ENCODE results near the gene PARD3.

Gene PARD3

GRCh38 chr10:34423673-34424625 lies 391.1 kb downstream of the PARD3 start:
- TF ChIP-seq, protein P1, sequence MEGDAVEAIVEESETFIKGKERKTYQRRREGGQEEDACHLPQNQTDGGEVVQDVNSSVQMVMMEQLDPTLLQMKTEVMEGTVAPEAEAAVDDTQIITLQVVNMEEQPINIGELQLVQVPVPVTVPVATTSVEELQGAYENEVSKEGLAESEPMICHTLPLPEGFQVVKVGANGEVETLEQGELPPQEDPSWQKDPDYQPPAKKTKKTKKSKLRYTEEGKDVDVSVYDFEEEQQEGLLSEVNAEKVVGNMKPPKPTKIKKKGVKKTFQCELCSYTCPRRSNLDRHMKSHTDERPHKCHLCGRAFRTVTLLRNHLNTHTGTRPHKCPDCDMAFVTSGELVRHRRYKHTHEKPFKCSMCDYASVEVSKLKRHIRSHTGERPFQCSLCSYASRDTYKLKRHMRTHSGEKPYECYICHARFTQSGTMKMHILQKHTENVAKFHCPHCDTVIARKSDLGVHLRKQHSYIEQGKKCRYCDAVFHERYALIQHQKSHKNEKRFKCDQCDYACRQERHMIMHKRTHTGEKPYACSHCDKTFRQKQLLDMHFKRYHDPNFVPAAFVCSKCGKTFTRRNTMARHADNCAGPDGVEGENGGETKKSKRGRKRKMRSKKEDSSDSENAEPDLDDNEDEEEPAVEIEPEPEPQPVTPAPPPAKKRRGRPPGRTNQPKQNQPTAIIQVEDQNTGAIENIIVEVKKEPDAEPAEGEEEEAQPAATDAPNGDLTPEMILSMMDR (conservative IDR thresholded peaks at IDR 0.05; ENCODE audit: control insufficient read depth, insufficient read depth, low read depth, low read length): no peak
- peak; percentile 41 for DNase-seq (ENCODE audit: low read depth)
- no peak overlapping the region for H3K4me3 ChIP-seq (ENCODE audit: control insufficient read depth, low read depth, low read length)

- TF ChIP-seq, protein P1 (conservative IDR thresholded peaks at IDR 0.05; ENCODE audit: control insufficient read depth, insufficient read depth, low read depth, low read length): no peak
- no peak overlapping the region for H3K4me3 ChIP-seq (ENCODE audit: control insufficient read depth, low read depth, low read length)
- no peak for DNase-seq (ENCODE audit: low read depth)
These were observed 394.3 kb downstream of the PARD3 start for GRCh38 chr10:34420795-34421194.

DNA sequence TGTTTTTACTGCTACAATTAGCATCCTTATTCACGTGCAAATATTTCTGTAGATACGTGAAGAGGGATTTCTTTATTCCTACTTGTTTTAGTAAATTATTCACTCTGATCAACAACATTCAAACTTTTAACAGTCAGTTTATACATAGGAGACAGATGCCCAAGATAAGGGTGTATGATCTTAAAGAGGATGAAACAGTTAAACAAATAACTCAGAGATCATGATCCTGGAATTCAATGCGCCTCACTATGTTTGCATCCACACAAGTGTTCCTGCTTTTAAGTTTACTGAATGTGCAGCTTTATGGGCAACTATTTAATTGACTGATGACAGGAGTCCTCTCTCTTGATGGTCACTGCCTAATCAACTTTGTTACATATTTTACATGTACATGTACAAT lies 394.8 kb downstream of the PARD3 start:
- DNase-seq (ENCODE audit: low read depth): no peak
- TF ChIP-seq, protein P1 (conservative IDR thresholded peaks at IDR 0.05; ENCODE audit: control insufficient read depth, insufficient read depth, low read depth, low read length): no peak

DNA sequence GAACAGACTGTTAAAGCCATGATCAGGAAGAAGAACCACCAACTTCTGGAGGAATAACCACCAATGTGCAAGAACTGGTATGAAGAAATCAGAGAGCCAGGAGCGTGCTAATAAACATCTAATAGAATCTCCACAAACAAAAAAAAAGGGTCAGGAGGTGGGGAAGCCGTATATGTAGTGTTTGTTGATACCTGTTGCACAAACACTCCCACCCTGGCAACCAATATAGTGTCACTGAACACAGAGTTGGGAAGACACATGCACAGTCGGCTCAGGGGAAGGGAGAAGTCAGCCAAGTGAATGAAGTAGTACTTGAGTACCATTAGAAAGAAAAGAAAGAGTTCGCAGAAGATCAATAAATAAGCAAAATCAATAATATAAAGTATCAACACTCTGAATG lies 400.1 kb downstream of the PARD3 start:
- TF ChIP-seq, protein P1 (conservative IDR thresholded peaks at IDR 0.05; ENCODE audit: control insufficient read depth, insufficient read depth, low read depth, low read length): no peak
- H3K4me3 ChIP-seq (ENCODE audit: control insufficient read depth, low read depth, low read length): no peak overlapping the region
- DNase-seq (ENCODE audit: low read depth): no peak

More for the DNA sequence above, 394.8 kb downstream of the PARD3 start:
- H3K4me3 ChIP-seq (ENCODE audit: control insufficient read depth, low read depth, low read length): no peak overlapping the region

DNA sequence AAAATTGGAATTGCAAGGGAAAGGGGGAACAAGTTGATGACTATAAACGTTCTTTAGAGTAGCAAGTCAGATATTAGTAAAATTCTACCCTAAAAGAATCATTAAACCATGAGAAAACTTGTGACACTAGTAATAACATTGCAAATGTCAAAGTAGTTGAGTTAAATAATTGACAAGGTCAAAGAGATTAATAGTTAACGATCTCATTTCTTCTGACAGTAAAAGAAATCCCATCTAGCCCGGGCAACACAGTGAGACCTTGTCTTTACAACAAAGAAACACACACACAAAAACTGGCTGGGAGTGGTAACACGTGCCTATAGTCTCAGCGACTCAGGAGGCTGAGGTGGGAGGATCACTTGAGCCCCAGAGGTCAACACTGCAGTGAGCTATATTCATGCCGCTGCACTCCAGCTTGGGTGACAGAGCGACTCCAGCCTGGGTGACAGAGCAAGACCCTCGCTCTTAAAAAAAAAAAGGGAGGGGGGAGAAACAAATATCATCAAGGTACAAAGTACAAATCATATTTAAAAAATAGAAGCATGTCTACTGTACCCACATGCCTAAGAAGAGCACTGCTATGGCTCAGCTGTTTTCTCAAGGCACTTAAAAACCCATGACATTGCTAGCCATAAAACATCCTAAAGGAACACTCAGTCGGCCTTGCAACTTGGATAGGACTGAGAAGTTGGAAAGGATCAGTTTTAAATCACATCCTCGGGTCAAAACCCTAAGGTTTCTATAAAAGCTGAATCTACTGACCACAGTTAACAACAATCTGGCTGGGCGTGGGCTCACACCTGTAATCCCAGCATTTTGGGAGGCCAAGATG lies 401.1 kb downstream of the PARD3 start:
- no peak for DNase-seq (ENCODE audit: low read depth)
- TF ChIP-seq, protein P1 (conservative IDR thresholded peaks at IDR 0.05; ENCODE audit: control insufficient read depth, insufficient read depth, low read depth, low read length): no peak
- H3K4me3 ChIP-seq (ENCODE audit: control insufficient read depth, low read depth, low read length): no peak overlapping the region

GRCh38 chr10:34413214-34413613 lies 401.9 kb downstream of the PARD3 start:
- DNase-seq (ENCODE audit: low read depth): no peak
- H3K4me3 ChIP-seq (ENCODE audit: control insufficient read depth, low read depth, low read length): no peak overlapping the region
- TF ChIP-seq, protein P1 (conservative IDR thresholded peaks at IDR 0.05; ENCODE audit: control insufficient read depth, insufficient read depth, low read depth, low read length): no peak

Data from fibroblast of mammary gland (primary cell).